Breast epithelium (tissue), 4 donors: Measurements from ENCODE around the gene SLC9A4. TPM values are rescaled to one million over a fixed set of nuclear protein-coding genes. Genes with fewer than 3 reads are reported as not detected.

Experiments used
- DNase-seq, 2 donors: peaks; one replicate each; pipeline ENCODE4 v3.0.0-alpha.2; 2019; ENCODE audit warnings: low spot score in 2 of 2
- H3K27ac ChIP-seq, 2 donors: fragments of 200-600 bp; sonication (generic) in 1 of 2; one replicate each; pipeline ENCODE4 v1.5.1; 2016 to 2019; ENCODE audit warnings: mild to moderate bottlenecking in 1 of 2
- H3K27me3 ChIP-seq, 2 donors: fragments of 200-600 bp; sonication (generic) in 1 of 2; one replicate each; pipeline versions ENCODE4 v1.5.1 to v1.6.0; 2017 to 2019; ENCODE audit warnings: control low read depth in 1 of 2, mild to moderate bottlenecking in 1 of 2
- H3K36me3 ChIP-seq: fragments of 200-600 bp; one replicate; pipeline ENCODE4 v1.5.1; 2019
- H3K4me1 ChIP-seq, 2 donors: fragments of 200-600 bp; sonication (generic); one replicate each; pipeline ENCODE4 v1.5.1; 2016 to 2019; ENCODE audit warnings: control low read depth in 1 of 2
- H3K4me3 ChIP-seq, 3 donors: fragments of 200-600 bp; sonication (generic); 1 replicate in 2 of 3; 2 replicates in 1 of 3; pipeline ENCODE4 v1.5.1; 2016 to 2019; ENCODE audit warnings: mild to moderate bottlenecking in 3 of 3, moderate library complexity in 2 of 3
- H3K9me3 ChIP-seq, 2 donors: fragments of 200-600 bp; sonication (generic) in 1 of 2; one replicate each; pipeline ENCODE4 v1.5.1; 2016 to 2019; ENCODE audit warnings: control low read depth in 1 of 2
- POLR2A ChIP-seq: fragments of 450-650 bp; IDR thresholded peaks from one replicate; pipeline ENCODE4 v1.6.1; 2016; ENCODE audit warnings: antibody characterized with exemption, mild to moderate bottlenecking, moderate library complexity
- POLR2AphosphoS5 ChIP-seq, 3 donors: sonication (generic); formaldehyde crosslinking; IDR thresholded peaks; one replicate each; pipeline ENCODE4 v1.6.1; 2017; ENCODE audit warnings: antibody characterized with exemption in 3 of 3
- intact Hi-C: fragments of 100-400 bp; cut with DNase I; formaldehyde crosslinking; loops from one replicate; pipeline ENCODE4 v1.15.1; 2023; ENCODE audit warnings: low total_unique reads
- total RNA-seq, 3 donors: library from RNA; depleted of rRNA; stranded (reverse); fragments of >200 nt; gene quantifications; one replicate each; pipeline ENCODE4 v1.1.0, GENCODE V29; 2016
- TF ChIP-seq, protein P1 (sequence below), 3 donors: fragments of 450-650 bp; IDR thresholded peaks; one replicate each; pipeline ENCODE4 v1.5.1; 2016 to 2017; ENCODE audit warnings: antibody characterized with exemption in 3 of 3, mild to moderate bottlenecking in 3 of 3, moderate library complexity in 3 of 3

SLC9A4 gene
- total RNA-seq, 3 donors from 2014 or later, result not detected

GRCh38 chr2:102502576-102502975 lies 29.6 kb downstream of the SLC9A4 start:
- Histone ChIP-seq H3K4me1 (no peaks in the 10 kb centered on the region), H3K36me3 (no peaks in the 10 kb centered on the region), H3K27ac (no peak overlapping the region), H3K27me3 (no peaks in the 10 kb centered on the region), H3K4me3 (no peak overlapping the region), H3K9me3 (no peaks in the 10 kb centered on the region)
- intact Hi-C loops, result no loop called here
- DNase-seq, result no peak
- TF ChIP-seq, protein P1, sequence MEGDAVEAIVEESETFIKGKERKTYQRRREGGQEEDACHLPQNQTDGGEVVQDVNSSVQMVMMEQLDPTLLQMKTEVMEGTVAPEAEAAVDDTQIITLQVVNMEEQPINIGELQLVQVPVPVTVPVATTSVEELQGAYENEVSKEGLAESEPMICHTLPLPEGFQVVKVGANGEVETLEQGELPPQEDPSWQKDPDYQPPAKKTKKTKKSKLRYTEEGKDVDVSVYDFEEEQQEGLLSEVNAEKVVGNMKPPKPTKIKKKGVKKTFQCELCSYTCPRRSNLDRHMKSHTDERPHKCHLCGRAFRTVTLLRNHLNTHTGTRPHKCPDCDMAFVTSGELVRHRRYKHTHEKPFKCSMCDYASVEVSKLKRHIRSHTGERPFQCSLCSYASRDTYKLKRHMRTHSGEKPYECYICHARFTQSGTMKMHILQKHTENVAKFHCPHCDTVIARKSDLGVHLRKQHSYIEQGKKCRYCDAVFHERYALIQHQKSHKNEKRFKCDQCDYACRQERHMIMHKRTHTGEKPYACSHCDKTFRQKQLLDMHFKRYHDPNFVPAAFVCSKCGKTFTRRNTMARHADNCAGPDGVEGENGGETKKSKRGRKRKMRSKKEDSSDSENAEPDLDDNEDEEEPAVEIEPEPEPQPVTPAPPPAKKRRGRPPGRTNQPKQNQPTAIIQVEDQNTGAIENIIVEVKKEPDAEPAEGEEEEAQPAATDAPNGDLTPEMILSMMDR (IDR thresholded peaks at IDR 0.05), result no peak
- TF ChIP-seq POLR2AphosphoS5 (IDR thresholded peaks at IDR 0.05), result no peak
- TF ChIP-seq POLR2A, result no peak

DNA sequence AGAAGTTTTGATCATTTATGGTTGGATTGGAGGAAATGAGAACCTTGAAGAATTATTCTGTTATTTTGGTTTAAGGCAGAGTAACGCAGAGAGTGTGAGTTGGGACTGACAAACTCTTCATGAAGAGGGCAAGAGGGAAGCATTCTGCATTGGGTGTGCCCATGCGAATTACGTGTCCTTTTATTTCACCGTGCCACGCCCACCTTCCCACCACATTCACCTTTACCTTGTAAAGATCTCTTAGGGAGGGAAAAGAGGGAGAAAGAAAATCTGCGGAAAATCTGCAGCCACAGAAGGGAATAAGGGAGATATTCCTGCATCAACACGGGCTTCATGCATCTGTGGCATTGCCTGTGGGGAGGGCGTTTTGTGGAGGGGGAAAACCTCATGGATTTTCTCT lies 31.8 kb downstream of the SLC9A4 start:
- intact Hi-C loops, result no loop called here
- TF ChIP-seq, protein P1 (IDR thresholded peaks at IDR 0.05), result no peak
- TF ChIP-seq POLR2AphosphoS5 (IDR thresholded peaks at IDR 0.05) (no peak), POLR2A (no peak)
- H3K9me3 ChIP-seq, result no peaks in the 10 kb centered on the region
- no peak for DNase-seq
- H3K4me1 ChIP-seq, result no peaks in the 10 kb centered on the region
- no peak overlapping the region for H3K4me3 ChIP-seq
- no peak overlapping the region for H3K27ac ChIP-seq
- H3K27me3 ChIP-seq, result no peaks in the 10 kb centered on the region
- H3K36me3 ChIP-seq, result no peaks in the 10 kb centered on the region

DNA sequence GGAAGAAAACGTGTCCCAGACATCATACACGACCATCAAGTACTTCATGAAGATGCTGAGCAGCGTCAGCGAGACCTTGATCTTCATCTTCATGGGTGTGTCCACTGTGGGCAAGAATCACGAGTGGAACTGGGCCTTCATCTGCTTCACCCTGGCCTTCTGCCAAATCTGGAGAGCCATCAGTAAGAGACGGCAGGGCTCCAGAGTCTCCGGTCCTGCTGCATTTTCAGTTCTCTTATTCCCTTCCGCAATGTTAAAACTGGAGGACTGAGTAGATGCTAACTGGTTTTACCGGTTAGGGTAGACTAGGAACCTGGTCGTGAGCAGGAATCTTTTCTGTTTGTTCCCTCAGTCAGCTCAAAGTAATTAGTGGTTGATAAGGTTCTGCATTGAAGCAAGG lies 32.3 kb downstream of the SLC9A4 start:
- Histone ChIP-seq H3K4me1 (no peaks in the 10 kb centered on the region), H3K36me3 (no peaks in the 10 kb centered on the region), H3K27ac (no peak overlapping the region), H3K4me3 (no peak overlapping the region), H3K9me3 (no peaks in the 10 kb centered on the region), H3K27me3 (no peaks in the 10 kb centered on the region)
- TF ChIP-seq POLR2AphosphoS5 (IDR thresholded peaks at IDR 0.05) (no peak), POLR2A (no peak)
- TF ChIP-seq, protein P1 (IDR thresholded peaks at IDR 0.05), result no peak
- intact Hi-C loops, result no loop called here
- no peak for DNase-seq

DNA sequence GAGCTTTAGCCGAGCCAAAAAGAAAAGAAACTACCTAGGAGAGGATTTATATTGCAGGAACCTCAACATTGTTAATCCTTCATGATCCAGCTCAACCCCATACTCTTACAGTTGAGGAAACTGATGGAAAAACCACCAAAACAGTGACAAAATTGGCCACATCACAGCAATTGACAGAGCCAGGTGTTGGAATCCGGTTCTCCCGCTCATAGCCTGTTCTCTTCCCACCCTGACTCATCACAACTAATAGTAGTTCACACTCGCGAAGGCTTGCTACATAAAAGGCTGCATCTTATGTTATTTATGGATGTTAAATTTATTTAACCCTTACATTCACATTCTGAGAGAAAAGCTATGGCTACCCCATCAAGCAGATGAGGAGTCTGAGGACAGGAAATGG lies 33.7 kb downstream of the SLC9A4 start:
- H3K27me3 ChIP-seq, result no peaks in the 10 kb centered on the region
- H3K9me3 ChIP-seq, result no peaks in the 10 kb centered on the region
- no peak for DNase-seq
- intact Hi-C loops, result no loop called here
- TF ChIP-seq, protein P1 (IDR thresholded peaks at IDR 0.05), result no peak
- no peak for TF ChIP-seq POLR2AphosphoS5 (IDR thresholded peaks at IDR 0.05)
- no peak for TF ChIP-seq POLR2A
- no peaks in the 10 kb centered on the region for H3K36me3 ChIP-seq
- no peak overlapping the region for H3K4me3 ChIP-seq
- H3K27ac ChIP-seq, result no peak overlapping the region
- H3K4me1 ChIP-seq, result no peaks in the 10 kb centered on the region

DNA sequence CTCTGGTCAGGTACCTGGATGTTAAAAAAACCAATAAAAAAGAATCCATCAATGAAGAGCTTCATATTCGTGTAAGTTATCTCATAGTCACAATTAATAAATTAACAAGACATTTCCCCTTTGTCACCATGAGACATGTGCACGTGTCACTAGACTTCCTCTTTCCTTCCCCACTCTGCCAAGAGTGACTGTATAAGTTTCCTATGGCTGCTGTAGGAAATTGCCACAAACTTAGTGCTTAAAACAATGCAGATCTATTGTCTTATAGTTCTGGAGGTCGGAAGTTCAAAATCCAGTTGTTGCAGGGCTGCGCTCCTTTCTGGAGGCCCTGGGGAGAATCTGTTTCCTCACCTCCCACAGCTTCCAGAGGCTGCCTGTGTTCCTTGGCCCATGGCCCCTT lies 35.8 kb downstream of the SLC9A4 start:
- Histone ChIP-seq H3K27me3 (no peaks in the 10 kb centered on the region), H3K9me3 (no peaks in the 10 kb centered on the region), H3K4me1 (no peaks in the 10 kb centered on the region), H3K4me3 (no peak overlapping the region), H3K36me3 (no peaks in the 10 kb centered on the region), H3K27ac (no peak overlapping the region)
- TF ChIP-seq POLR2AphosphoS5 (IDR thresholded peaks at IDR 0.05) (no peak), POLR2A (no peak)
- TF ChIP-seq, protein P1 (IDR thresholded peaks at IDR 0.05), result no peak
- DNase-seq, result no peak
- intact Hi-C loops, result no loop called here
